Stimulated activated naive CD8-positive, alpha-beta T cell treated with anti-CD3 and anti-CD28 coated beads, Interleukin-15, Interleukin-2, amounts not matched to agents 100 U/mL and 50 U/mL, for 24 hours (primary cell): ENCODE data around the gene TIGD6.
A peak's percentile ranks its signal among the peaks of the same experiment; 100 is the strongest.
"Not testable (repeated sequence)": the region's sequence is repeated elsewhere in the genome, so short reads cannot be mapped to it uniquely, and the experiment has no call there.

Experiments
- ATAC-seq: fragments of 150-1000 bp; cut with Tn5 transposase; one replicate; pipeline ENCODE4 v1.10.0; 2021
- DNase-seq: peaks from one replicate; pipeline ENCODE4 v3.0.0; 2021

TIGD6 gene

GRCh38 chr5:149969181-149969930 is 31.1 kb downstream of the TIGD6 start:
- no peak for ATAC-seq
- no peak for DNase-seq

- DNase-seq: no peak
- no peak for ATAC-seq
Measured at GRCh38 chr5:149966946-149967345, 33.5 kb downstream of the TIGD6 start.

GRCh38 chr5:149963729-149964128 is 36.7 kb downstream of the TIGD6 start:
- DNase-seq (no peak), ATAC-seq (no peak)

- DNase-seq (no peak), ATAC-seq (no peak)
Measured at GRCh38 chr5:149962601-149963300, 37.7 kb downstream of the TIGD6 start.

- no peak for ATAC-seq
- no peak for DNase-seq
Measured at GRCh38 chr5:149961957-149962409, 38.5 kb downstream of the TIGD6 start.

- ATAC-seq (no peak), DNase-seq (no peak)
Measured at GRCh38 chr5:149961186-149961685, 39.2 kb downstream of the TIGD6 start.

- peak; percentile 99 for ATAC-seq
- peak; percentile 93 for DNase-seq
Measured at GRCh38 chr5:149960272-149961185, 39.9 kb downstream of the TIGD6 start, which contains the start of gene SLC26A2. Gene SLC26A2 (plus strand): TSS chr5:149960758. CDS start chr5:149977653, 16,895 bp downstream.

GRCh38 chr5:149959406-149960236 is 40.8 kb downstream of the TIGD6 start:
- peak; percentile 52 for ATAC-seq
- DNase-seq: peak; percentile 56

- ATAC-seq (no peak), DNase-seq (no peak)
Measured at GRCh38 chr5:149957855-149958254, 42.6 kb downstream of the TIGD6 start.

- ATAC-seq (no peak), DNase-seq (no peak)
Measured at GRCh38 chr5:149956685-149957084, 43.8 kb downstream of the TIGD6 start.

- DNase-seq: no peak
- no peak for ATAC-seq
Measured at GRCh38 chr5:149954798-149955197, 45.7 kb downstream of the TIGD6 start.

GRCh38 chr5:149953436-149954121 is 46.9 kb downstream of the TIGD6 start:
- ATAC-seq (no peak), DNase-seq (no peak)

- DNase-seq (no peak), ATAC-seq (no peak)
Measured at GRCh38 chr5:149951138-149951749, 49.2 kb downstream of the TIGD6 start.

GRCh38 chr5:149948993-149949392 is 51.5 kb downstream of the TIGD6 start:
- no peak for ATAC-seq
- no peak for DNase-seq

- DNase-seq (no peak), ATAC-seq (no peak)
Measured at GRCh38 chr5:149946118-149946517, 54.3 kb downstream of the TIGD6 start.

- ATAC-seq: no peak
- no peak for DNase-seq
Measured at GRCh38 chr5:149944666-149945065, 55.8 kb downstream of the TIGD6 start, which contains the start of gene PDE6A. Gene PDE6A (minus strand): TSS chr5:149944793. CDS start chr5:149944673, 120 bp downstream.

GRCh38 chr5:149943177-149943949 is 57.1 kb downstream of the TIGD6 start:
- ATAC-seq, DNase-seq: not testable (repeated sequence)
